22Rv1 (cell line): ENCODE data around the gene FMO5.

Source experiments
- ZFX ChIP-seq: fragments of 450-650 bp; IDR thresholded peaks from 2 replicates; pipeline ENCODE4 v1.6.1; 2017; ENCODE audit warnings: antibody characterized with exemption, borderline replicate concordance
- TF ChIP-seq, protein P1 (sequence below): fragments of 450-650 bp; IDR thresholded peaks from 2 replicates; pipeline ENCODE4 v1.5.1; 2017; ENCODE audit warnings: mild to moderate bottlenecking

DNA sequence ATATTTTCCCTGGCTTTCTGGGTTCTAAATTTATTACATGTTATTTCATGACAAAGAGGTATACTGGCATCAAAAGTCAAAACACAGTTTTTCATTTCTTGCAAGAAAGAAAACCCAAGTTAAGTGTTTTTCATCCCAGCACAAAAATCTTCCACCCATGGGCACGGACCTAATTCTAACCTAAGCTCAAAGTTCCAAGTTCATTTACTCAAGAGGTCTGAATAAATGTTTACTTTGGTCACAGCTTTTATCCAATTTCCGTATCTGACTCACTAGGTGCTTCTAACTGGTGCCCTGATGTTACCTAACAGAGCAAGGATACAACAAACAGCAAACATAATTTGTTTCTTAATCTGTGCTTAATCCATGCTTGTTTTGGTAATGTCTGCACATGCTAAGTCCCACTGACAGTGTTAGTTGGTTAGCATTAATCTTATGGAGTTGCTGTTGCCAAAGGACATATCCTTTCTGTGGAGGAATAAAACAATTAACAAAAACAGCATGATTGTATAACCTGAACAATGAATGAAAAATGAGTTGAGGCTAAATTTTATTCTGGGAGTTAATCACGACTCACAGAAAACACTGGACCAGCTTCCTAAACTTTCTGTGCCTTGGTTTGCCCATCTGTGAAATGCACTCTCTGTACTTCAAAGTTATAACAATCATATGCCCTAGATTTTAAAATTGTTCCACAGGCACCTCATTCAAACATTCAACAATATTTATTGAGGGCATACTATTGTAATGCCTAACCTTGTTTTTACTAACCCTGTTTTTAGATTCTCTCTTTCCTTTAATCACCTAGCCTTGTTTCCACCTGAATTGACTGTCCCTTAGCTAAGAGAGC lies 13.1 kb upstream of the FMO5 start:
- TF ChIP-seq, protein P1, sequence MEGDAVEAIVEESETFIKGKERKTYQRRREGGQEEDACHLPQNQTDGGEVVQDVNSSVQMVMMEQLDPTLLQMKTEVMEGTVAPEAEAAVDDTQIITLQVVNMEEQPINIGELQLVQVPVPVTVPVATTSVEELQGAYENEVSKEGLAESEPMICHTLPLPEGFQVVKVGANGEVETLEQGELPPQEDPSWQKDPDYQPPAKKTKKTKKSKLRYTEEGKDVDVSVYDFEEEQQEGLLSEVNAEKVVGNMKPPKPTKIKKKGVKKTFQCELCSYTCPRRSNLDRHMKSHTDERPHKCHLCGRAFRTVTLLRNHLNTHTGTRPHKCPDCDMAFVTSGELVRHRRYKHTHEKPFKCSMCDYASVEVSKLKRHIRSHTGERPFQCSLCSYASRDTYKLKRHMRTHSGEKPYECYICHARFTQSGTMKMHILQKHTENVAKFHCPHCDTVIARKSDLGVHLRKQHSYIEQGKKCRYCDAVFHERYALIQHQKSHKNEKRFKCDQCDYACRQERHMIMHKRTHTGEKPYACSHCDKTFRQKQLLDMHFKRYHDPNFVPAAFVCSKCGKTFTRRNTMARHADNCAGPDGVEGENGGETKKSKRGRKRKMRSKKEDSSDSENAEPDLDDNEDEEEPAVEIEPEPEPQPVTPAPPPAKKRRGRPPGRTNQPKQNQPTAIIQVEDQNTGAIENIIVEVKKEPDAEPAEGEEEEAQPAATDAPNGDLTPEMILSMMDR: no peak
- no peak for TF ChIP-seq ZFX
